Sigmoid colon (tissue), 7 donors: ENCODE measurements around the gene CATSPERE. TPM values are rescaled to one million over a fixed set of nuclear protein-coding genes. Genes with fewer than 3 reads are reported as not detected.

Experiments
- DNase-seq: peaks from one replicate; pipeline ENCODE4 v3.0.0-alpha.2; 2019
- H3K27ac ChIP-seq, 4 donors: fragments of 200-600 bp; sonication (generic); one replicate each; pipeline ENCODE4 v1.5.1; 2016 to 2019; ENCODE audit warnings: mild to moderate bottlenecking in 1 of 4
- H3K27me3 ChIP-seq, 3 donors: fragments of 200-600 bp; sonication (generic); one replicate each; pipeline ENCODE4 v1.5.1; 2019; ENCODE audit warnings: mild to moderate bottlenecking in 1 of 3
- H3K36me3 ChIP-seq, 4 donors: fragments of 200-600 bp; sonication (generic); one replicate each; pipeline ENCODE4 v1.5.1; 2016 to 2019
- H3K4me1 ChIP-seq, 4 donors: fragments of 200-600 bp; sonication (generic); one replicate each; pipeline ENCODE4 v1.5.1; 2017 to 2019
- H3K4me3 ChIP-seq, 4 donors: fragments of 200-600 bp; sonication (generic); one replicate each; pipeline ENCODE4 v1.5.1; 2017 to 2019; ENCODE audit warnings: mild to moderate bottlenecking in 2 of 4, moderate library complexity in 1 of 4
- H3K9me3 ChIP-seq, 4 donors: fragments of 200-600 bp in 3 of 4; sonication (generic) in 3 of 4; one replicate each; pipeline versions ENCODE4 v1.5.1 to v1.6.1; 2013 to 2019
- EP300 ChIP-seq, 4 donors: sonication (generic); formaldehyde crosslinking; IDR thresholded peaks; one replicate each; pipeline ENCODE4 v1.6.1; 2017; ENCODE audit warnings: antibody characterized with exemption in 4 of 4
- POLR2A ChIP-seq, 2 donors: fragments of 450-650 bp; IDR thresholded peaks; one replicate each; pipeline ENCODE4 v1.6.1; 2016; ENCODE audit warnings: antibody characterized with exemption in 2 of 2, mild to moderate bottlenecking in 2 of 2, moderate library complexity in 2 of 2
- POLR2AphosphoS5 ChIP-seq, 4 donors: sonication (generic); formaldehyde crosslinking; IDR thresholded peaks; one replicate each; pipeline ENCODE4 v1.6.1; 2017; ENCODE audit warnings: antibody characterized with exemption in 4 of 4
- WGBS, 2 donors: extraction: QIAGEN DNeasy Blood & Tissue Kit; methylation state at CpG; one replicate each; pipeline ENCODE4 v1.1.7; 2013; 5-methylcytosine and 5-hydroxymethylcytosine counted together
- intact Hi-C: fragments of 100-400 bp; cut with DNase I; formaldehyde crosslinking; loops from one replicate; pipeline ENCODE4 v1.15.1; 2023
- polyA plus RNA-seq, 3 donors: library from polyadenylated mRNA; stranded (reverse); fragments of 200-250 nt; gene quantifications; one replicate each; pipeline ENCODE4 v1.2.3, GENCODE V29; 2013
- total RNA-seq, 4 donors: library from RNA; depleted of rRNA; stranded (reverse); fragments of >200 nt; gene quantifications; one replicate each; pipeline ENCODE4 v1.1.0, GENCODE V29; 2016
- TF ChIP-seq, protein P1 (sequence below), 4 experiments: fragments of 450-650 bp in 3 of 4; fragments of 200-600 bp in 1 of 4; IDR thresholded peaks; one replicate each; pipeline ENCODE4 v1.5.1; 2016 to 2019; ENCODE audit warnings: antibody characterized with exemption in 4 of 4, mild to moderate bottlenecking in 3 of 4, moderate library complexity in 2 of 4
- donor health status: healthy with polysubstance abuse.
- donor health status: Bipolar disorder and iron deficiency.
- donor health status: healthy.

CATSPERE gene
- total and polyA plus RNA-seq, 7 donors = 0.31 to 2.0 (median 1.4) TPM; not detected in 2

DNA sequence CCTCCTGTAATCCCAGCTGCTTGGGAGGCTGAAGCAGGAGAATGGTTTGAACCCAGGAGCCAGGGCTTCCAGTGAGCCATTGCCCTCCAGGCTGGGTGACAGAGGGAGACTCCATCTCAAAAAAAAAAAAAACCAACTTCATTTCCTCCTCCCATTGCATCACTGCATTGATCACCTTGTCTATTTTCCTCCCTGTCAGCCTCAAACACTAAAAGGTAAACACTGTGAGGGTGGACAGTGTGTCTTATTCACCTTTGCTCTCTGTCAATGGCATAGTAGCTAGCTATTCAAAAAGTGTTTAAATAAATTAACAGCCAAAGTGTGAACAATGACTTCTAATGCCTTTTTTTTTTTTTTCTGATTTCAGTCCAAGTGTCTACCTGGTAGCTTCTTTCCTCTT is 178.5 kb downstream of the CATSPERE start:
- DNase-seq = no peak
- Histone ChIP-seq H3K36me3 (no peaks in the 10 kb centered on the region), H3K27me3 (no peaks in the 10 kb centered on the region), H3K4me1 (no peaks in the 10 kb centered on the region), H3K27ac (no peak overlapping the region), H3K4me3 (no peak overlapping the region), H3K9me3 (no peaks in the 10 kb centered on the region)
- no peak for TF ChIP-seq EP300 (IDR thresholded peaks at IDR 0.05)
- TF ChIP-seq, protein P1, sequence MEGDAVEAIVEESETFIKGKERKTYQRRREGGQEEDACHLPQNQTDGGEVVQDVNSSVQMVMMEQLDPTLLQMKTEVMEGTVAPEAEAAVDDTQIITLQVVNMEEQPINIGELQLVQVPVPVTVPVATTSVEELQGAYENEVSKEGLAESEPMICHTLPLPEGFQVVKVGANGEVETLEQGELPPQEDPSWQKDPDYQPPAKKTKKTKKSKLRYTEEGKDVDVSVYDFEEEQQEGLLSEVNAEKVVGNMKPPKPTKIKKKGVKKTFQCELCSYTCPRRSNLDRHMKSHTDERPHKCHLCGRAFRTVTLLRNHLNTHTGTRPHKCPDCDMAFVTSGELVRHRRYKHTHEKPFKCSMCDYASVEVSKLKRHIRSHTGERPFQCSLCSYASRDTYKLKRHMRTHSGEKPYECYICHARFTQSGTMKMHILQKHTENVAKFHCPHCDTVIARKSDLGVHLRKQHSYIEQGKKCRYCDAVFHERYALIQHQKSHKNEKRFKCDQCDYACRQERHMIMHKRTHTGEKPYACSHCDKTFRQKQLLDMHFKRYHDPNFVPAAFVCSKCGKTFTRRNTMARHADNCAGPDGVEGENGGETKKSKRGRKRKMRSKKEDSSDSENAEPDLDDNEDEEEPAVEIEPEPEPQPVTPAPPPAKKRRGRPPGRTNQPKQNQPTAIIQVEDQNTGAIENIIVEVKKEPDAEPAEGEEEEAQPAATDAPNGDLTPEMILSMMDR (IDR thresholded peaks at IDR 0.05) = no peak
- TF ChIP-seq POLR2A (IDR thresholded peaks at IDR 0.05) = no peak
- TF ChIP-seq POLR2AphosphoS5 (IDR thresholded peaks at IDR 0.05) = no peak
- intact Hi-C loops = no loop called here

DNA sequence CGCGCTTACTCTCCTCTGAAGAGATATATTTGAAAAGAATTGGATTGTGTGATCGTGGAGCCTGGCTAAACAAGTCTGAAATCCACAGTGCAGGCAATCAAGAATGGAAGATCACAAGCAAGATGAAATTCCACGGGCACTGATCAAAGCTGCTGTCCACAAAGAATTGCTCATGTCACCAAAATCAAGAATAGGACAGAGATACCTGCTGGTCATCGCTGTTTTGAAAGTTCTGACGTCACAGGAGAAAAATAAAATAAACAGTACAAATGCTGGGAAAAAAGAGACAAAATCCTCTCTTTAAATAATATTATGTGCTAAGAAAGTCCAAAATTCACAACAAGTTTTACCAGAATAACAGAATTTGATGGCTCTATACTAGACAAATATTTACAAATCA is 179.8 kb downstream of the CATSPERE start:
- no peaks in the 10 kb centered on the region for H3K27me3 ChIP-seq
- no peaks in the 10 kb centered on the region for H3K36me3 ChIP-seq
- intact Hi-C loops = no loop called here
- H3K9me3 ChIP-seq = no peaks in the 10 kb centered on the region
- WGBS, 2 donors = 90 to 95% methylated on average over 6 of the region's 6 CpGs
- no peak overlapping the region for H3K27ac ChIP-seq
- DNase-seq = no peak
- H3K4me1 ChIP-seq = no peaks in the 10 kb centered on the region
- no peak for TF ChIP-seq POLR2A (IDR thresholded peaks at IDR 0.05)
- TF ChIP-seq EP300 (IDR thresholded peaks at IDR 0.05) = no peak
- no peak for TF ChIP-seq POLR2AphosphoS5 (IDR thresholded peaks at IDR 0.05)
- TF ChIP-seq, protein P1 (IDR thresholded peaks at IDR 0.05) = no peak
- H3K4me3 ChIP-seq = no peak overlapping the region

DNA sequence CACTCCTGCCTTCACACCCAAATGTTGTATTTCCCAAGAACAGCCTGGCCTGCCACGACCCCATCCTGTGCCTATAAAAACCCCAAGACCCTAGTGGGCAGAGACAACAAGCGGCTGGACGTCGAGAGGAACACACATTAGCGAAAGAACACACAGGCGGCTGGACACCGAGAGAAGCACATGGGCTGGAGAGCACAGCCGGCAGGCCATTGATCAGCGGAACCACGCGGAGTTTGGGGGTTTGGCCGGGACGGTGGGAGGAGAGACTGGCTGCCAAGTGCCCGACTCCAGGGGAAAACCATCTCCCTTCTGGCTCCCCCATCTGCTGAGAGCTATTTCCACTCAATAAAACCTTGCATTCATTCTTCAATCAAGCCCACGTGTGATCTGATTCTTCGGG is 181.5 kb downstream of the CATSPERE start:
- Histone ChIP-seq H3K36me3 (no peaks in the 10 kb centered on the region), H3K27ac (no peak overlapping the region), H3K27me3 (no peaks in the 10 kb centered on the region), H3K9me3 (no peaks in the 10 kb centered on the region), H3K4me3 (no peak overlapping the region), H3K4me1 (no peaks in the 10 kb centered on the region)
- TF ChIP-seq EP300 (IDR thresholded peaks at IDR 0.05) = no peak
- TF ChIP-seq POLR2A (IDR thresholded peaks at IDR 0.05) = no peak
- TF ChIP-seq POLR2AphosphoS5 (IDR thresholded peaks at IDR 0.05) = no peak
- TF ChIP-seq, protein P1 (IDR thresholded peaks at IDR 0.05) = no peak
- WGBS, 2 donors = 91 to 92% methylated on average over 16 of the region's 16 CpGs
- intact Hi-C loops = no loop called here
- no peak for DNase-seq

DNA sequence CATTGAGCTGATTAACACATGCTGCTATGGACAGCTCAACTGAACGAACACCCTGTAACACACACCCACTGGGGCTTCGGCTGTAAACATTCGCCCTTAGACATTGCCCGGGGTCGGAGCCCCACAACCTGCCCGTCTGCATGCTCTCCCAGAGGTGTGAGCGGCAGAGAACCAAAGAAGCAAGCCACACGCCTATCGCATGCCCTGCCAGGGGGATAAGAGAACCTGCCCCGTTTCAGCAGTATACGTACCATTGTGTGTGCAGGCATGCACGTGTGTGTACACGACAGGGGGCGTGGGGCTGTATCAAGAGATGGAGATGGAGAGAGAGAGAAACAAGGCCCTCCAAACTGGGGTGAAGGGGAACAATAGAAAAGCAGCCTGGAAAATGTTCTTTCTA is 181.9 kb downstream of the CATSPERE start:
- H3K27ac ChIP-seq = no peak overlapping the region
- H3K4me3 ChIP-seq = no peak overlapping the region
- H3K36me3 ChIP-seq = no peaks in the 10 kb centered on the region
- no peaks in the 10 kb centered on the region for H3K27me3 ChIP-seq
- no peaks in the 10 kb centered on the region for H3K4me1 ChIP-seq
- WGBS, 2 donors = 94 to 95% methylated on average over 14 of the region's 14 CpGs
- DNase-seq = no peak
- TF ChIP-seq EP300 (IDR thresholded peaks at IDR 0.05) = no peak
- TF ChIP-seq POLR2A (IDR thresholded peaks at IDR 0.05) = no peak
- TF ChIP-seq, protein P1 (IDR thresholded peaks at IDR 0.05) = no peak
- intact Hi-C loops = no loop called here
- H3K9me3 ChIP-seq = no peaks in the 10 kb centered on the region

DNA sequence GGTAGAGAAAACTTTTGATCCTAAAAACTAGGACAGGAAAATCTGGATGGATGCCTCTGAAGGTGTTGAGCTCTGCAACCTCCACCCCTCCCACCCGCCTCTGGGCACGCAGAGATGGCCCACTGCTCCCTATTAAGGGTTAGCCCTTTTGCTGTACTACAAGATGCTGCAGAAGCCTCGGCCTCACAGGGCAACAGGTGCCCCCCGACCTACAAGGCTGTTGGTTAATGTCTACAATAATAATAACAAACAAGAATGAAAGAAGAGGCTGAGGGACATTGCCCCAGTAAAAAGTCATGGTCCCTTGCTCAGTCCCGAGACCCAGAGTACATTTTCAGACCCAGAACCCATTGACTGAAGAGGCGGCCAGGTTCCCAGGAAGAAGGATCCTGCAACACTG is 184.3 kb downstream of the CATSPERE start:
- TF ChIP-seq EP300 (IDR thresholded peaks at IDR 0.05) = no peak
- TF ChIP-seq, protein P1 (IDR thresholded peaks at IDR 0.05) = no peak

More for the DNA sequence above, 184.3 kb downstream of the CATSPERE start:
- intact Hi-C loops = no loop called here
- Histone ChIP-seq H3K4me1 (no peaks in the 10 kb centered on the region), H3K4me3 (no peak overlapping the region), H3K27me3 (no peaks in the 10 kb centered on the region), H3K36me3 (no peaks in the 10 kb centered on the region), H3K9me3 (no peaks in the 10 kb centered on the region), H3K27ac (no peak overlapping the region)
- no peak for DNase-seq
- WGBS, 2 donors = 76 to 77% methylated on average over 6 of the region's 6 CpGs
